Measurements from ENCODE around the gene RABGAP1L.
"Not testable (repeated sequence)": the region's sequence is repeated elsewhere in the genome, so short reads cannot be mapped to it uniquely, and the experiment has no call there.

RABGAP1L gene

DNA sequence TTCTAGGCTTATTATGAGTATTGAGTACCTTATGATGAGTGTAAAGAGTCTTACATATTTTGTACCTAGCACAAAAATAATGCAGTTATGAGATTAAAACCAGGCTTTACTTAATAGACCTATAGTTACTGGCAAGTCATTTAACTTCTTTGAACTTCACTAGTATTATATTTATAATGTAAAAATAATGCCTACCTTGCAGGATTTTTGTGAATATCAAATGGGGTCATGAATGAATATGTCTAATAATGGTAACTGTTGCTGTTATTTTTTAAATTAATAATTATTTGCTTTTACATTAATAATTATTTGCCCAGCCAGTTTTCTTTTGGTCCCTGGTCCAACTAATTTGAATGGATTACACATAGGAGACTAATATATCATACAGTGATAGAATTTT is 530.9 kb downstream of the RABGAP1L start:
- DNase-seq, result no peak

DNA sequence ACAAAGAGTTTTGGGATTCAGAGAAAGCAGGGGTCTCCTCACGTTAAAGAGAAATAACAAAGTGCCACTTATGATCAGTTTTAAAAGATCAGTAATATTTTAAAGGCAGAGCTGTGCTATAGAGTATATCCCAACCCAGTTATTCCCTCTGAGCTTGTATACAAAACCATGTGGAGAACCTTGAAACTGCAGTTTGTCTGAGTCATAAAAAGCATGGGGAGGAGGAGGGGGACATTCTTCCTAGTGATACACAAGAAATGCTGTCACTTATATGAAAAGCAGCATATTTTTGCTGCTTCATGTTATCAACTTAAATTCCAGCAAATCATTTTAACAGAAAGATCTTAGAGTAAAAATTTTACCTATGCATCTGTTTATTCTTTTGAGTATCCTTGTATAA is 533.0 kb downstream of the RABGAP1L start:
- no peak for DNase-seq

DNA sequence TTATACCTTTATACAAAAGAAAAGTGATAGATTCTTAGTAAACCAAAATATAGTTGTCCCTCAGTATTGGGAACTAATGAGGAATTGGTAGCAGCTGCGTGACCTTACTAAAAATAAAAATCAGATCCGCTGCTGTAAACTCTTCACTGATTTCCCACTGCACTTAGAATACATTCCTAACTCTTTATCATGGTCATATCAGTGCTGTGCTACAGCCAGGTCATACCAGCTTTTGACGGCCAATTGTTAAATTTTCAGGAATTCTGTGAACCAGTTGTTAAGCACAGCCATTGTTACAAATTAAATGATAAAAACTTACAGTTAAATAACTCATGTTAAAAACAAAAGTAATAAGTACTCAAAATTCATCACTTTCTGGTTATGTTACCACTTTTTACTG is 533.8 kb downstream of the RABGAP1L start:
- DNase-seq, result no peak

DNA sequence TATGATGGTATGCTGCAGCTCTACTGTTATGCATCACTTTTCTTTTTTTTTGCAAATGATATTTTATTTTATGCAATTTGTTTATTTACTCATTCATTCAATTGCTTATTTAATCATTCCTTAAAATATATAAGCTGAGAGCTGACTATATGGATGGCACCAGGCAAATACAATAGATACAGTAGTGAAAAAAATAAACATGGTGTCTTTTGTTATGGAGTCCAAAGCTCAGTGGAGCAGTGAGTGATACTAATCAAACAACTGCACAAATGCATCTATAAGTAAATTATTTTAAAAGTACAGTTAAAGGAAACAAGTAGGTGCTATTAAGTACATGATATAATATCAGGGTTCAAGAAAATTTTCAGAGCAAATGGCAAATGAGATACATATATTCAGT is 534.2 kb downstream of the RABGAP1L start:
- DNase-seq, result not testable (repeated sequence)

DNA sequence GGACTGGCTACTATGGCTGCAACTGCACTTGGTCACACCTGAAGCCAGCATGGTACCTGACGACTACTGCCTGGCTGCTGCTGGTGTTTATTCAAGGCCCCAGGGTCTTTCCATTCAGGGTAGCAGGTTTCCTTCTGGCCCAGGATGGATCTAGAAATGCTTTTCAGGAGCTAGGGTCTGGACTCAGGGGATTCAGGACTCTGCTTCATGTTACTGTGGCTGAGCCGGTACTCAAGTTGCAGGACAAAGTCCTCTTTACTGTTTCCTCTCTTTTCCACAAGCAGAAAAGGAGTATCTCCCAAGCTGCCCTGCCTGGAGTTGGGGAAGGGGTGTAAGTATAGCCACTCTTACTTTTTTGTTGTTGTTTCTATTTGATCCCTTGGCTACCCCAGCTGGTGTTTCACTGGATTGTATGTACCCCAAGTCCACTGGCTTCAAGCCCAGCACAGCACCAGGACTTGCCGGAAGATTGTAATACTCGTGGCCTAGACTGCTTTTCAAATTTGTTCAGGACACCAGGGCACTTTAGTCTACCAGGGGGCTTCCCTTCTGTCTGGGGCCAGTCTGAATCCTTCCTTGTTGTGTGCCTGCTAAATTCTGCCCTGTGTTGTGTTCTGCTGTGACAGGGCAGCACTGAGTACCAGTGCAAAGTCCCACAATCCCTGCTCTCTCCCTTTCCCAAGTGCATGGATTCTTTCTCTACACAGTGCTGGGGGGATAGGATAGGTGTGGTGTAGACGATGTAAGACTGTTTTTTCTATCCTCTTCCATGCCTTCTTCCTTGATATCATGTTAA is 536.9 kb downstream of the RABGAP1L start:
- DNase-seq, result no peak

DNA sequence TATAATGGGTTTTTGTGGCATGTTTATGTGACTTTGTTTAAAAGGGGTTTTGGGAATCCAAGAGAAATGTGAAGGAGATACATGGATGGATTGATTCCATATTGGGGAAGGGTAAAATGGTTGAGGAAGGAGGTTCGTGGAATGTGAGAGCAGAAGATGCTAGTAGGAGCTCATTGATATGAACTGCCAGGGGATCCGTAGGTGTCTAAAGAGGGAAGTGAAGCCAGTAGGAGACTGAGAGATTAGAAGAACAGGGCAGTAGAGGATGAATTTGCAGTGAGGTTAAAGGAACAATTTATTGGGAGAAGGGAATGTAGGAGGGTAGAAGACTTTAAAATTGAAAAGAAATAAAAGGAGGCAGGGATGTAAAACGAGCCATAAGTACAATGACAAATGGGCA is 541.0 kb downstream of the RABGAP1L start:
- DNase-seq, result no peak

DNA sequence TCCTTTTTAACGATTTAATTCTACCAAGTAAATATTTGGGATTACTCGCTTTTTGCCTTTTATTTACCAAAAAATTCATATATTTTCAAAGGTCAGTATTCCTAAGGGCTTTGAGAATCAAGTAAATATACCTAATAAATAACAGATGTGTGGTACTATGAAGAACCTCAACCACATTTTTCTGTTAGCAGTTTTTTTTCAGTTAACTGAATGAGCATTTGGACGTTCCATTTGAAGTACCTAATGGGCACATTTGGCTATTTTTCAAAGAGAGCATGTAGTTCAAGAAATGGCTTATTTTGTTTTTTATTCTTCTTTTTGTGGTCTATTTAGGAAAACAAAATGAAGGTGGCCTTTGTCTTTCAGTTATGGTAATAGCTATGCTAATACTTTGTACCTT is 541.5 kb downstream of the RABGAP1L start:
- DNase-seq, result no peak

DNA sequence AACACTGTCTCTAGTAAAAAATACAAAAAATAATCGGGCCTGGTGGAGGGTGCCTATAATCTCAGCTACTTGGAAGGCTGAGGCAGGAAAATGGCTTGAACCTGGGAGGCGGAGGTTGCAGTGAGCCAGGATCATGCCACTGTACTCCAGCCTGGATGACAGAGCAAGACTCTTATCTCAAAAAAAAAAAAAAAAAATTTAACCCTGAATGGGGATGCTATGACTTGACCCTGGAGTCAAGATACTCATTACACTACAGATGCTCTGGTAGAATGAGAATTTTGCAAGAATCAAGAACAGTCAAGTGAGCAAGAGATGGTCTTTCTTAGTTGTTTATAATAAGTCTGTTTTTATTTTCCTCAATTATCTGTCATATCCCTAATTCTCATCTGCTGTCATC is 542.2 kb downstream of the RABGAP1L start:
- DNase-seq, result no peak

DNA sequence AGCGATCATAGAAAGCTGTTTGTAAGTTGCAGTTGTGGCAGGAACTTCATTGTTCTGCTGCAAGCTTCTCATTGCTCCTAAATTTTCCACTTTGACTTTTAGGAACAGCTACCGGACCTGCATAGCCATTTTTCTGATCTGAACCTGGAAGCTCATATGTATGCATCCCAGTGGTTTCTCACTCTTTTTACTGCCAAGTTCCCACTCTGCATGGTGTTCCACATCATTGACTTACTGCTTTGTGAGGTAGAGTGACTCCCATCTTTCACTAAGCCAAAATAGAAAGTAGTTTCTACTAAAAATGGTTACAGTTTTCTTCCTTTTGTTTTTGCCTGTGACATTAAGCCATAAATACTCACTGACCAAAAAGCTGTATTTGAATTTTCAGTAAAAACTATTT is 542.7 kb downstream of the RABGAP1L start:
- no peak for DNase-seq

DNA sequence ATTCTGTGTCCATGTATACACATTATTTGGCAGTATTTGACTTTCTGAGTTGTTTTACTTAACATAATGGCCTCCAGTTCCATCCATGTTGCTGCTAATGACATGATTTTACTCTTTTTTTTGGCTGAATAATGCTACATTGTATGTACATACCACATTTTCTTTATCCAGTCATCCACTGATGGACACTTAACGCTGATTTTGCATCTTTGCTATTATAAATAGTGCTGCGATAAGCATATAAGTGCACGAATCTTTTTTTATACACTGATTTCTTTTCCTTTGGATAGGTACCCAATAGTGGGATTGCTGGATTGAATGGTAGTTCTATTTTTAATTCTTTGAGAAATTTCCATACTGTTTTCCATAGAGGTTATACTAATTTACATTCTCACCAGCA is 544.0 kb downstream of the RABGAP1L start:
- DNase-seq, result no peak

DNA sequence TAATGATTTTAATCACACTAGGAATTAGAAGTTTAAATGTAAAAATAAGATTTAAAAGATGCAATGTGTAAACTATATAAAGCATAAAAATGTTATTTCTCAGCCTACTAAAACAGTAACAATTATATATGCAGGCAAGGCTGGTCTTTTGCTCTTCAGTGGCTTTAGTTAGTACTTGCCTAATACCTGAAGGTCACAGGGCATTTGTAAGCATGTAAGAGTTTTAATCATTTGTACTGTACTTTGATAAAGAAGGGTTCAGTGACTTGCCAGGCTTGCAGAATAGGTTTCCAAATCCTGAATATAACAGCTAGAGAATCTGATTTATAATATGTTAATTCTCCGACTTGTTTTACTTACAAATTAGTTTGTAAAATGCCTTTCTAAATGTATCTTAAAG is 545.0 kb downstream of the RABGAP1L start:
- DNase-seq, result no peak

DNA sequence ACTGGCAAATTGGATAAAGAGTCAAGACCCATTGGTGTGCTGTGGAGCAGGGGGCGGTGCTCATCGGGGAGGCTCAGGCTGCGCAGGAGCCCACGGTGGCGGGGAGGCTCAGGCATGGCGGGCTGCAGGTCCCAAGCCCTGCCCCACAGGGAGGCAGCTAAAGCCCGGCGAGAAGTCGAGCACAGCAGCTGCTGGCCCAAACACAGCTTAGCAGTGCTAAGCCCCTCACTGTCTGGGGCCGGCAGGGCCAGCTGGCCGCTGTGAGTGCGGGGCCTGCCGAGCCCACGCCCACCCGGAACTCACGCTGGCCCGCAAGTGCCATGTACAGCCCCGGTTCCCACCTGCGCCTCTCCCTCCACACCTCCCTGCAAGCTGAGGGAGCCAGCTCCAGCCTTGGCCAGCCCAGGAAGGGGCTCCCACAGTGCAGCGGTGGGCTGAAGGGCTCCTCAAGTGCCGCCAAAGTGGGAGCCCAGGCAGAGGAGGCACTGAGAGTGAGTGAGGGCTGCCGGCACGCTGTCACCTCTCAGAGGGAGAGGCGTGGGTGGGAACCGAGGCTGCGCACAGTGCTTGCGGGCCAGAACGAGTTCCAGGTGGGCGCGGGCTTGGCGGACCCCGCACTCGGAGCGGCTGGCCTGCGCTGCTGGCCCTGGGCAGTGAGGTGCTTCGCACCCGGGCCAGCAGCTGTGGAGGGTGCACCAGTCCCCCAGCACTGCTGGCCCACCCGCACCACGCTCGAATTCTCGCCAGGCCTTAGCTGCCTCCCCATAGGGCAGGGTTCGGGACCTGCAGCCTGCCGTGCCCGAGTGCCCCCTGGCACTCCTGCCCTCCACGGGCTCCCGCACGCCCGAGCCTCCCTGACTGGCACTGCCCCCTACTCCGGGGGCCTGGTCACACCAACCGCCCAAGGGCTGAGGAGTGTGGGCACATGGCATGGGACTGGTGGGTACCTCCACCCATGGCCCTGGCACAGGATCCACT is 551.8 kb downstream of the RABGAP1L start:
- DNase-seq, result no peak

DNA sequence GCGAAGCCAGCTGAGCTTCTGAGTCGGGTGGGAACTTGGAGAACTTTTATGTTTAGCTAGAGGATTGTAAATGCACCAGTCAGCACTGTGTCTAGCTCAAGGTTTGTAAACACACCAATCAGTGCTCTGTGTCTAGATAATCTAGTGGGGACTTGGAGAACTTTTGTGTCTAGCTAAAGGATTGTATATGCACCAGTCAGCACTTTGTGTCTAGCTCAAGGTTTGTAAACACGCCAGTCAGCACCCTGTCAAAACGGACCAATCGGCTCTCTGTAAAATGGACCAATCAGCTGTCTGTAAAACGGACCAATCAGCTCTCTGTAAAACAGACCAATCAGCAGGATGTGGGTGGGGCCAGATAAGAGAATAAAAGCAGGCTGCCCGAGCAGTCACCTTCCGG is 552.5 kb downstream of the RABGAP1L start:
- DNase-seq, result not testable (repeated sequence)

DNA sequence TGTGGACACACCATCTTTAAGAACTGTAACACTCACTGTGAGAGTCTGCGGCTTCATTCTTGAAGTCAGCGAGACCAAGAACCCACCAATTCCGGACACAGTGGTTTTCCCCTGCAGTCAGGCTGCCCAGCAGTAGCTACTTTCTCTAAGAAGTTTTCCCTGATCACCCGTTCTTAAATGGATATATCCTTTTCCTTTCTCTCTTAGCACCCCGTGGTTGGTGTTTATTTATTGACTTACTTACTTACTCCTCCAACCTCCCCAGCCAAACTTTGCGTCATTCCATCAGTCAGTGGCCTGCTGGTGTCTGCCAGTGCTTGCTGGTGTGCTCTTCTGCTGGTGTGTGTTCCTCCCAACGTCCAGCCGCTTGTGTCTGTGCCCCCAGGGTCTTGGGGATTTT is 553.2 kb downstream of the RABGAP1L start:
- DNase-seq, result no peak

DNA sequence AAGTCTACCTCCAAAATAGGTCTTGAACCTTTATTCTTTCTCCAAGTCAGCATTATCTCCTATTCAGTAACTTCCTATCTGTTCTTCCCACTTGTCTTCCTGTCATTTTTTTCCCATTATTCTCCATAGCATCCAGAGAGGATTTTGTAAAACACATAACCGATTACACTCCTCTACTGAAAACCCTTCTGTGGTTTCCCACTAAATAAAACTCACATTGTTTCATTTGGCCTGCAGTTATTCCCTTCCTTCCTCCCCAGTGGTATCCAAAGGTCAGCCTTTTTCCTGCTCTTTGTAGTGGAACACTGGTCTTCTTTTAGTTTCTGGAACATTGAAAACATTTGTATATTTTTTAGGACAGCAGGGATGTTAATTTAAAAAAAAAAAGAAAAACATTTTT is 554.5 kb downstream of the RABGAP1L start:
- no peak for DNase-seq

DNA sequence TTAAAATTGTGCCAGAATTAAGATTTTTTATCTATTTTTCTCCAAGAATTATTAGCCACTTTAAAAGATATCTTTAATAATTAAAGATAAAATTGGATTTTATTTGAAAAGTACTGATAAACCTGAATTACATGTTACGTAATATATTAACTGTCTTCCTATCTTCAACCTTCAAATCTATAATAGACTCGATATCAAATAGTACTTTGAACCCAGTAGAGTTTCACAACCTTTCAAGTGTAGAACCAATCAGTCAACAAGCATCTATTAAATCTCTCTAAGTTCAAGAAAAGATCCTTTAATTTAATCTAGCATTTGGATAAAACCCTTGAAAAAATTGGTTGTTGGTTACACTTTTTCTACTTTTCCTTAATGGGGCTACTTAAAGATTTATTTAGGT is 559.9 kb downstream of the RABGAP1L start:
- no peak for DNase-seq

DNA sequence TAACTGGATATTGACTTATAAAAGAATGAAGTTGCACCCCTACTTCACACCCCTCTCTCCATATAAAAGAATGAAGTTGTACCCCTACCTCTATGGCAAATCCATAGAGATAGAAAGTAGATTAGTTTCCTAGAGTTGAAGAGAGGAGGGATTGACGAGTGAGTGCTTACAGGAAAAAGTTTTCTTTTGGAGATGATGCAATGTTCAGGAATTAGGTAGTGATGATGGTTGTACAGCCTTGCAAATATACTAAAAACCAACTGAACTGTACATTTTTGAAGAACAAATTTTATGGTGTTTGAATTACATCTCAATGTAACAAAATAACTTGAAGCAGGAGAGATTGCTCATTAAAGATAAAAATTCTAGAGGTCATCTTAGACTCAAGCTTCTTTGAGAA is 561.3 kb downstream of the RABGAP1L start:
- no peak for DNase-seq

DNA sequence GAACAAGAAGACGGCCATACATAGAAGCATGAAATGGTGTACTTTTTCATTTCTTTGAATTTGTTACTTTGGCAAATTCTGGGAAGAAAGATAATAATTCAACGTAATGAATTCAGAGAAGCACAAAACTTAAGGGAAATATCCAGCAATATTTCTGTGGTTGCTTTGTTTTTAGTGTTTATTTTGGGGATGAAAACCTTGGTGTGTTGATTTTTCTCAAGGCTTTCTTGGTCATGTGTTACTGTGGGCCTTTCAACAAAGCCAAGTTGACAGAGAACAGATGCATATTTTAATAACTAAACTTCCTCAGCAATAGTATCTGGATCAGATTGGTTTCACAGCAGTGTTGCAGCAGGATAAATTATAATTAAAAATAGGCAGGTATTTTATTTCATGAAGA is 561.9 kb downstream of the RABGAP1L start:
- no peak for DNase-seq

DNA sequence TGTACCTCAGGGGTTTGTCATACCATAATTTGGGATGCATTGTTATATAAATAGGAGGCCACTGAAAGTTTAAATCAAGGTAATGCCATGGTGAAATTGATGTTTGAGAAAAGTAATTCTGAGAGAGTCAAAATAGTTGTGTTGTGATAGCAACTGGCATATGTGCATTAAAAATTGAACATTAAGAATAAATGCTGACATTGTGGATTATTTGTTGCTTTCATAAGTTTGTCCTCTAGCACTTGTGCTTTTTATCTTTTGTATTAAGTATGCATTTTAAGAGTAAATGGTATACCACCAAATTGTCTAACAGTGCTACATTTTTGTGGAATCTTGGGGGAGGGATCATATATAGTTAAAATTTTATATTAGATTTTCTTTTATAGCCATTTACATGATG is 564.5 kb downstream of the RABGAP1L start:
- DNase-seq, result no peak

DNA sequence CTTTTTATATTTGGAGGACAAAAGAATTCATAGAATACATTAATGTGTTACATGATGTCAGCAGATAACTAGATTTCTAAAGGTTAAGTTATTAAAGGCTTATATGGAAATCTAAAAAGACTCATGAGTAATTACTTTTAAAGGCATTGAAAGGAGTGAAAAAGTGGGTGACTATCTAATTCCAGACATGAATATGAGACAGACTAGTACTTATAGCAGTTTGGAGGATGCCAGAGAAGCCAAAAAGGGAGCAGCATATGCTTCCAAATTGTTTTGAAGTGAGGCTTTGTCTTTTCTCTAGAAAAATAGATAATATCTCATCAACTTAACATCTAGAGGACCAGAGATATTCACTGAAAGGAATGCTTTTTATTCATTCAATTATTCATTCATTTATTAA is 564.9 kb downstream of the RABGAP1L start:
- DNase-seq, result no peak

DNA sequence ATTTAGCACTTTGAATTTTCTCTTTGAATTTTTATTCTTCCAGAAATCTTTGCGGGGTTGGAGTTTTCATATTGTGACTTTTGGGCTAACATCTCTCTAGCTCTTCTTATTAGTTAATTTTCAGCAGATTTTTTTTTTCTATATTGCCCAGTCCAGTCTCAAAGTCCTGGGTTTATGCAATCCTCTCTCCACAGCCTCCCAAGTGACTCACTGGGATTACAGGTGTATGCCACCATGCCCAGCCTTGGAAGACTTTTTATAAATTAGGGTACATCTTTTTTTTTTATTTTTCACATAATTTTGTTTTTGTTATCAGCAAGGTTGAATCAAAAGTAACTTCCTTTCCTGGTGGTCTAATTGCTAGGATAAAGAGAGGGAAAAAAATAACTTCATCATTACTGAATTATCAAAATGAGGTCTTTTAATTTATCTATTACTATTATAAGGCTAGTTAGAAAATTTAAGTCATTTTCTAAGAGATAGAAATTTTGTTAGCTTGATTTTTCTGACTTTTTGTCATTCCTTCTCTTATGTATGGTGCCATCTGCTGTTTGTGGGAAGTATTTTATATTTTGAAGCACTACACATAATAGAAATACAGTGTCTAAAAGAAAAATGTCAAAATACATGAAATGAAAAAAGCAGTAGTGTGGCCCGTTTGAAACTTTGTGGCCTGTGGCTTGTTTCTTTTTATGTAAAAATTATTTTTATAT is 567.0 kb downstream of the RABGAP1L start:
- no peak for DNase-seq

DNA sequence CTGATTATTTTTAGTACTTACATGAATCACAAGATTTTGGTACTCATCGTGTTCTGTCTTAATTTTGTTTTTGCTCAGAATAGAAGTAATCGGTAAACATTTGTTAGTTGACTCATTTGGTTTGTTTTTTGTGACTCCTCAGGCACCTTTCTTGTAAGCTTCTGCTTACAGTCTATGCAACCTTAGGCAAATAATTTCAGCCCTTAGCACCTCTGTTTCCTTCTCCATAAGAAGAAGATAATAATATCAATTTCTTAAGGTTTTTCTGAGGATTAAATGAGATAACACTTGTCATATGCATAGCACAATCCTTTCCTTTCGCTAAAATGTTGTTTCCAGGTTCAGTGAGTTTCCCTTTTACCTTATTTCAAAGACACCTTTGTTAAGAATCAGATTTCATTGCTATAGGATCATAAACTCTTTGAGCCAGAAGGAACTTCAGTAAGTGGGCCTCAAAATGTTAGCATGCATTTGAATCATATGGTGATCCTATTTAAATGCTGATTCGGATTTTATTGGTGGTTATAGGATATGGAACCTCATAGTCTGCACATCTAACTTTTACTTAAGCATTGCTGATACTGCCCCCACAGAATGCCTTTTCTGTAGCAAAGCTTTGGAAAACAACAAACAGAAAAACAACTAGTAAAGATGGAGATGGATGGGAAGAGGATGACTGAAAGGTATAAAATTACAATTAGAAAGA is 567.7 kb downstream of the RABGAP1L start:
- no peak for DNase-seq

DNA sequence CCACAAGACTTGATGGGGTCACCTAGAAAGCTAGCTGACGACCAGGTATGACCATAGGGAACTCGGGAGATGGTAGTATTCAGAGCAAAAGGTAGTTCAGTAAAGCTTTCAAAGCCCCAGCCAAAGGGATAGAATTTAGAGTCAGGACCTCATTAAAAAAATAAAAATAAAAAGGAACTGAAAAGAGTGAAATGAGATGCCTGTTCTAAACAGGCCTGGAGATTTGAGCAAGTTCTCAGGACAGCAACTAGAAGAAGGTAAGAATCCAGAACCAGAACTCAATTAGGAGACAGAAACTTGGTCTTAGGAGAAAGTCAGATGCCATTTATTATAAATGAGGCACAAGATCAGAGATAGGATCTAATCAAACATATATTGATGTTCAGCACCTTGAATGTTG is 575.0 kb downstream of the RABGAP1L start:
- no peak for DNase-seq
